GM18951 (cell line): Measurements from ENCODE around the gene MAD1L1.

ENCODE experiments used
- POLR2A ChIP-seq: IDR thresholded peaks from 4 replicates; pipeline ENCODE4 v1.6.1; 2011; ENCODE audit warnings: mild to moderate bottlenecking; ENCODE audit not compliant: insufficient read length, insufficient read depth; ENCODE audit errors: extremely low read depth
- in situ Hi-C: fragments of 300-500 bp; cut with MboI; formaldehyde crosslinking; loops from one replicate; pipeline ENCODE4 v1.12.0; 2022; ENCODE audit warnings: low sequenced_read_pairs, mixed read lengths, inconsistent platforms; ENCODE audit not compliant: unreplicated experiment

The MAD1L1 gene

DNA sequence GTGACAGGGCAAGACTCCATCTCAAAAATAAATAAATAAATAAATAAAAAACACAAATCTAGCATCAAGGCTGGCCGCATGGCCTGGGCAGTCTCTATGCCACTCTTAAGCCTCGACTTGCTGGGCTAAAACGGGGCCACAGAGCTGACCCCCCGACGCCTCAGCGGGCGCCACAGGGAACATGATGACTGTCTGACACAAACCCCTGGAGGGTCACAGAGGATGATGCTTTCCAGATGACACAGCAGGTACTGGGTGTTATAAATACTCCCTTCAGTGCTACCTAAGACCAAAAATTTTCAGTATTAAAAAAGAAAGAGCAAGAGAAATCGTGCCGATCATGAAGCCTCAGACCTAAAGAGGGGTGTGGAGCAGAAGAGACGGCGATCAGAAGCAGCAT is 176.8 kb downstream of the MAD1L1 start:
- TF ChIP-seq POLR2A = no peak
- in situ Hi-C loops = loop anchor here (25.0 kb wide), 1 partner anchor 281 kb away; no protein-coding TSS in a partner anchor

DNA sequence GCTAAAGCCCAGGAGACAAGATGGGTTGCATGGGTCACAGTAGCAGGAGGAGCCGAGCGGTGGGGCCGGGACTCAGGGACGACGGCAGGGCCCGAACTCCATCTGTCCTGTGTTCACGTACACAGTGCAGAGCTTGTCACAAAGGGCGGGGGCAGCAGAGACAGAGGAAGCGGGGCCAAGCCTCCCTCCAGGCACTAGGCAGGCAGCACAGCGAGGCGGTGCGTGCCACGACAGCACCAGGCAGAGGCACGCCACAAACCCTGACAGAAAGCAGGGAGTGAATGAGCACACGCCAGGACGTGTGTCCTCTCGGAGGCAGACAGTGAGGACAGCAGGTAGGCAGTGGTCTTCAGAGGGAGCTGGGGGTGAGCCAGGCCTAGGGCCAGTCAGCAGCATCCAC is 177.8 kb downstream of the MAD1L1 start:
- TF ChIP-seq POLR2A = no peak
- in situ Hi-C loops = loop anchor here (25.0 kb wide), 1 partner anchor 282 kb away; no protein-coding TSS in a partner anchor

DNA sequence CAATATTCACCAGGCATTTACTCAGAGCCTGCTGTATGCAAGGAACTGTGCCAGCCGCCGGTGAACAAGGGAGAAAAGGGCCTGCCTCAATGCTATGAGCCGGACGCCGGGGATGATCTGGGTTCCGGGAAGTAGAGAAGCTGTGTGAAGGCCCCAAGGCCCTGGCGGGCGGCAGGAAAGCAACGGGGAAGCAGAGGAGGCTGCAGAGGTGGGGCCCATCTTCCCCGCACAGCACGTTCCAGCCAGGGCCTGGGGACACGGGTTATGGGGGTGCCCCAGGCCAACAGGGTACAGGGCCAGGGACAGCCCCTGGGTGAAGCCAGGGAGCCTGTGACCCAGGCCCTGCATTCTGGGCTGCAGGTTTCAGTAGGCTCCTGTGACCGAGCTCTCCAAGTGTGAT is 179.3 kb downstream of the MAD1L1 start:
- TF ChIP-seq POLR2A = no peak
- in situ Hi-C loops = loop anchor here (25.0 kb wide), 1 partner anchor 284 kb away; no protein-coding TSS in a partner anchor

DNA sequence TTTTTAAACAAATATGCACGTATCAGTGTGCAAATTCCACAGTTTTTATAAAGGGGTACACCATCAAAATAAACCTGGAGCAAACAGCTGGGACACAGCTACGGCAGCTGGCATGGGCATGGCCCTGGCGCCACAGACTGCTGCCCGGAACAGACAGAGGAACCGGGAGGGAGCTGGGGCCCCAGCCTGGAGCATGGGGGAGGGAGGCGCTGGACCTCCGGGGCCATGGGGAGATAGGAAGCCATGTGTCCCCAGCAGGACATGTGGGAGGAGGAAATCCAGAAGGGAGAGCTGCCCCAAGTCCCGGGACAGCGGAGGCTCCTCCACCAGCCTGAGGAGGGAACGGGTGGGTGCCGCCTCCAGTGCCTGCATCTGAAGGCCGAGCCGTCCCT is 180.1 kb downstream of the MAD1L1 start:
- TF ChIP-seq POLR2A = no peak
- in situ Hi-C loops = loop anchor here (25.0 kb wide), 1 partner anchor 285 kb away; no protein-coding TSS in a partner anchor

DNA sequence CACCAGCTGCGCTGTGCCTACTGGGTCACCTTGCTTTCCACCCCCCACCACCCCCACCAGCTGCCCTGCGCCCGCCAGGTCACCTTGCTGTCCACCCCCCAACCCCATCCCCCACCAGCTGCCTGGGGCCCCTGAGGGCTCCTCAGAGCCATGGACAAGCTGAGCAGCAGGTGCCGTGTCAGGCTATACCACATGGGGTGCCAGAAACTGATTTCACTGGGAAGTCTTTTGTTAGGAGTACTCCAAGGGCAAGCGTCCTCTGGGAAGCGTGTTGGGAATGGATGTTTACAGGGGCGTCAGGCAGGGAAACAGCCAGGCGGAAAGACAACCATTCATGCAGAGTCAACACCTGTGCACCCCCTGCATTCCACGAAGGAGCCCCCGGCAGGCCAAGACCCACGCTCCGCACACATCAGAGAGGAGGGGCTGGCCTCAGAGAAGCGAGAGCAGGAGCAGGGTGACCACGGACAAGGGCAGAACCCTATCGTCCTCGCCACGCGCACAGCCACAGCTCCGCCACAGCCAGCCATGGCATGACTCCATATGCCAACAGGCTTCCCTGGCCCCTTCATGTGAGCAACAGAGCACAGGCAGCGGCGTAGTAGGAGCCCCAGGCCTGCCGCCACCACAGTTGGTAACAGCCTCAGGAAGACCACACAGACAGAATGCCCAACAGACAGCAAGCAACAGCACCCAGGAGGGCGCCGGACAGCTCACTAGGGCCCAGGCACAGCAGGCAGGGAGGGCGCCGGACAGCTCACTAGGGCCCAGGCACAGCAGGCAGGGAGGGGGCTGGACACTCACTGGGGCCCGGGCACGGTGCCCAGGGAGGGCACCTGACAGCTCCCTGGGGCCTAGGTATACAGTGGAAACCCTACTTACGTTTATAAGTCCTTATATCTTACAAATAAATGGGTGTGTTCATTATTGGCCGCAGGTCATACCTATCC is 180.8 kb downstream of the MAD1L1 start:
- no peak for TF ChIP-seq POLR2A
- in situ Hi-C loops = loop anchor here (25.0 kb wide), 1 partner anchor 285 kb away; no protein-coding TSS in a partner anchor

DNA sequence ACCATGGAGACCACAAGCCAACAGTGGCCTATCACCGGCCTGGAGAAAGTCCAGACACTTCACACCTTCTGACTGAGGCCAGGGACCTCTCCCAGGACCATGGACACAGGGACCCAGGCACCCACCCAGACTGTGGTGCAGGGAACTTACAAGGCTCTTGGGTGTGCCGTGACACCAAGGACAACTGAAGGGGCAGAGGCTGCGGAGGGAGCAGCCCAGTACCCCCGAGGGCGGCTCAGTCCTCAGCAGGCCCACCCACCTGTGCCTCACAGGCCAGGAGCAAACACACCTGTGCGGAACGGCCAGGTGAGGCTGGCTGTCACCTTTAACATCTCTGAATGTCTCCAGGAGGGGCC is 182.3 kb downstream of the MAD1L1 start:
- in situ Hi-C loops = loop anchor here (25.0 kb wide), 1 partner anchor 287 kb away; no protein-coding TSS in a partner anchor
- TF ChIP-seq POLR2A = no peak

DNA sequence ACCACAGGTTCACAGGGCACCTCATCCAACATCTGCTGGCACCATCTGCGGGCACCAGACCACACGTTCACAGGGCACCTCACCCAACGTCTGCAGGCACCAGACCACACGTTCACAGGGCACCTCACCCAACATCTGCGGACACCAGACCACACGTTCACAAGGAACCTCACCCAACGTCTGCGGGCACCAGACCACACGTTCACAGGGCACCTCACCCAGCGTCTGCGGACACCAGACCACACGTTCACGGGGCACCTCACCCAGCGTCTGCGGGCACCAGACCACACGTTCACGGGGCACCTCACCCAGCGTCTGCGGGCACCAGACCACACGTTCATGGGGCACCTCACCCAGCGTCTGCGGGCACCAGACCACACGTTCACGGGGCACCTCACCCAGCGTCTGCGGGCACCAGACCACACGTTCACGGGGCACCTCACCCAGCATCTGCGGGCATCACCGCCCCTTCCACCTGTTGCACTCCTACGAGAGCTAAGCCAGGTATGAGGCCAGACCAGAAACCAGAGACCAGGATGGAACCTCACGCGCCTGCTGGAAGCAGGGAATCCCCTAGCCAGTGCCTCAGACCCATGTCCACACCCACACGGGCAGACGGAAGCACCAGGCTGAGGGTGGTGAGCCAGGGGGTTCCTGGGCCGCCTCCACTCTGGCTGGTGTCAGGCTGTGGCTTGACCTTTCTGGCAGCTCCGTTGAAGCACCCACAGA is 182.8 kb downstream of the MAD1L1 start:
- in situ Hi-C loops = loop anchor here (25.0 kb wide), 1 partner anchor 287 kb away; no protein-coding TSS in a partner anchor

DNA sequence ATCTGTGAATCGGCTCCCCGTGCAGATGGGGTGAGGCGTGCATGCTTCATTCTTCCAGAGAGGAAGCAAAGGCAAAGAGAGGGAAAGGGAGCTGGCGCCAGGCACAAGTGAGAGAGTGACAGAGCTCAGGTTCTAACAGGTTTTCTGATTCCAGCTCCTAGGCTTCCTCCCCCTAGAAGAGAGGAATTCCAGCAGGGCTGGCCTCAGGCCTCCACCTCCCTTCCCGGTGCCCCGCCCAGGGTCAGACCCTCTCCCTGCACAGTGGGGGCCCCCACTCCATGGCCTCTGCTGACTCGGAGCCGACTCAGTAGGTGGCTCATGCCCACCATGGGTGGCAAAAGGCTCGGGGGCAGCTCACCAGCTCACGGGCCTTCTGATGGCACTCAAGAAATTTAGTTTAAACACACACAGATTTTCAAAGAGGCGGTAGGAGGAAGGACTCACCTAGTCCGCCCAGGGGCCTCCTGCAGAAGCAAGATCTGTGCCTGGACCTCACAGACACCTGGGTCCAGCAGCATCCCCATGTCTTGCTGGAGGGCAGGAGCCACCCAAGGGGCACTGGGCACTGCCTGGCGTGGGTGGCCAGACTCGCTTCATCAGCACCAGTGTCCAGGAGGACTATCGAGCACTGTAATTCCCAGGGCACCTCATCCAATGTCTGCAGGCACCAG is 183.5 kb downstream of the MAD1L1 start:
- no peak for TF ChIP-seq POLR2A
- in situ Hi-C loops = no loop called here

More for the DNA sequence above, 182.8 kb downstream of the MAD1L1 start:
- TF ChIP-seq POLR2A = no peak

DNA sequence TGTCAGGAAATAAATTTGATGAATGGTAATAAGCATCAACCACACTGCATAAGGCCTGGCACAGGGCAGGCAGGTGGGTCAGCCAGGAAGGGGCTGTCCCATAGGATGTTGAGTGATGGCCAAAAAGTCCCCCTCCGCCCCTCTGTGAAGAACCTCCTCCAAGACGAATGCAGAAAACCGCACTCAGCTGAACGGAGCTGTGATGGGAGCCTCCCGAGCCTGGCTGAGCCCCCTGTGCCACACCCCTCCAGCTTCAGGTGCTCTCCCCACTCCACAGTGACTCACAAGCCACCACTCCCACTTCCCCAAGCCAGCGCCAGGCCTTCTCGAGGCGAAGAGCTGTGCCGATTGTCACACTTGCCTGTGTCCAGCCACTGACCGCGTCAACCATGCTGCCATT is 184.2 kb downstream of the MAD1L1 start:
- no peak for TF ChIP-seq POLR2A
- in situ Hi-C loops = no loop called here

DNA sequence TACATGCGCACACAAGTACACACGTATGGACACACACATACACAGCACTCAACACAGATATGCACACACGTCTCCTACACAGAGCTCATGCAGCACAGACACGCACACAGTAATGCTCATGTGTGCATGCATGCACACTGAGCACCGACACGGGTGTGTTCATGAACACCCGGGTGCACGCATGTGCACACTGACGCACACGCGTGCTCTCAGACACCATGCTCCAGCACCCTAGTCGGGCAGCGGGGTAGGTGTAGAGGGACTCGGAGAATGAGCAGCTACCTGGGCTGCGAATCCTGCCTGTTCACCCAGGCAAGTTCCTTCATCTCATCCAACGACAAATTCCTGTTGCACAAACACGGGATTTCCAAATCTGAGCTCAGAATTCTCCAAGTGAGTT is 184.7 kb downstream of the MAD1L1 start:
- TF ChIP-seq POLR2A = no peak
- in situ Hi-C loops = no loop called here

DNA sequence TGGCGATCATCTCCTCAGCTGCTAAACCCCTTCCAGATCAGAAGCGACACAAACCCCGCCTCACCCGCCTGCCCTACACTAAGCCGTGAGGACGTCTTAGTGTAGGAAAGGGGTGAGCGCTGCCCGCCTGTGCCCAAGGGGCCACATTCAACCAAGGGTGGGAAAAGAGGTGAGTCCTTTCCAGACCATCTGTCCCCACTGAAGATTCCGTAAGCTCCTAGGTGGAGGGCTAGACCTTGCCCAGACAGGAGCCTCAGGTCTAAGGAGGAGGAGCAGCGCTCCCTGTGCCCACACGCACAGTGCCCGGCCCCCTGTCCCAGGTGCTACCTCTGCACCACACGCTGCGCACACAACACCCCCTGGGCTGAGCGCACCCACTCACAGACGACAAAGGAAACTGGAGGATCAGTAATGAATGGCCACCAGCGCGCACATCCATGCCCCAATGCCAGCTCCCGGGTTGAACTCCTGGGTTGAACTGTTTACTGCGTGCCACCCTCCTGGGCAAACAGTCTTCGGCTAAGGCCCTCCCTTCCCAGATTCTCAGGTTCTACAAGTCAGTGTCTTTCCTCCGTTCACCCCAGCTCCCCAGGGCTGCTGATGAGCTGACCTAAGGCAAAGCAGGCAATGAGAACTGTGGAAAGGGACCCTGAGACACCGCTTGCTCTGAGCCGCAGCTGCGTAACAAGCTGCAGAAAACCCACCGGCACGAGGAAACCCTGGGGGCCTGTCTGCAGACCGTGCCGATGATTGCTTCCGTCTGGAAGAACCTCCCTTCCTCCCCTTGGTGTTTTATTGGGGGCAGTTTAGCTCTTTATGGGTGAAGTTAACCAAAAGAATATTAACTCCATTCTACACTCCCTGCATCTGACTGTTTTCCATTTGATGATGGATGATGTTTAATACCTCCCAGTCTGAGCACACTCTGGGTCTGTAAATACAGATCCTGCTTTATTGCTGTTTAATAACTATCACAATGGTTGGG is 185.9 kb downstream of the MAD1L1 start:
- in situ Hi-C loops = no loop called here
- TF ChIP-seq POLR2A = no peak
